AG04450 (cell line): Measurements from ENCODE around the gene LRRN4CL. TPM values are rescaled to one million over a fixed set of nuclear protein-coding genes. Genes with fewer than 3 reads are reported as not detected.

Experiments used
- CTCF ChIA-PET: fragments of 300-600, 350-600 bp; formaldehyde crosslinking; extraction: SDS; loops from one replicate; lab custom pipeline; 2022; ENCODE audit warnings: antibody characterized with exemption, inconsistent platforms; lab: Charles Lee
- POLR2A ChIA-PET: fragments of 350-600 bp; formaldehyde crosslinking; extraction: SDS; loops from one replicate; lab custom pipeline; 2021; ENCODE audit warnings: antibody characterized with exemption, inconsistent platforms; lab: Yijun Ruan, JAX
- DNase-seq: peaks from one replicate; pipeline ENCODE4 v3.0.0-alpha.2; 2011; ENCODE audit warnings: low read depth, low spot score
- H3K27ac ChIP-seq: one replicate; pipeline ENCODE4 v1.5.1; 2012; ENCODE audit warnings: low read depth, low read length, control low read depth
- H3K27me3 ChIP-seq: one replicate; pipeline ENCODE4 v1.6.0; 2012; ENCODE audit warnings: low read length; ENCODE audit not compliant: control insufficient read depth, insufficient read depth
- H3K4me3 ChIP-seq: 2 replicates; pipeline ENCODE4 v1.5.1; 2011; ENCODE audit warnings: mild to moderate bottlenecking, low read depth, low read length, control low read depth
- H3K9me3 ChIP-seq: 2 replicates; pipeline ENCODE4 v1.5.1; 2012; ENCODE audit warnings: low read length; ENCODE audit not compliant: control insufficient read depth, insufficient read depth
- CTCF ChIP-seq: IDR thresholded peaks from 2 replicates; pipeline ENCODE4 v1.5.1; 2011; ENCODE audit warnings: low read depth, low read length, control low read depth, inconsistent platforms
- polyA plus RNA-seq: library from polyadenylated mRNA; depleted of rRNA; stranded (reverse); fragments of >200 nt; gene quantifications from 2 replicates; pipeline ENCODE4 v1.2.3, GENCODE V29; 2011

Gene LRRN4CL
- polyA plus RNA-seq, 1 experiment = 4.1 TPM

DNA sequence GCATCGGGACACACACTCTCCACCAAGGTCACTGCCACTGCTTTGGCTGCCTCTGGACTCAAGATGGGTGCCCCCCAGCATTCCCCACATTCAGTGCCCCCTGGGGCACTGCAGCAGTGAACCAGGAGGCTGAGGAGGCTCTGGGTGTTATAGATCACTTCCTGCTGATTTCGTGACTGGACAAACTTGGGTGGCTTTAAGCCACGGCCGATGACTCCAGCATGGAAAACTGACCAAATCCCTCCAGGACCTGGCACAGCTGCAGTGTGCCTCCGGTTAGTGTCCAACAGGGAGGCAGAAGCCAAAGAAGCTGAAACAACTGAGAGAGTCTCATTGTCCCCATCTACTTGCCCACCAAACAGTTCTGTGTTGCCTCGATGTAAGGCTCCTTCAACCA is 41.7 kb downstream of the LRRN4CL start:
- no peak for DNase-seq
- POLR2A ChIA-PET = interaction anchor here (10.2 kb wide), 1 partner anchor 18 kb away, joined by 150 read pairs; the partner anchor contains the start of genes C11orf98 and CSKMT
- Histone ChIP-seq H3K4me3 (no peak overlapping the region), H3K9me3 (peaks cover 6% of the 10 kb centered on the region; the same call in 1 of the 2 replicates), H3K27ac (no peak overlapping the region), H3K27me3 (no peaks in the 10 kb centered on the region)
- TF ChIP-seq CTCF = no peak
- CTCF ChIA-PET = no interaction called here

- DNase-seq = no peak
- peak overlapping the region; percentile 15; the same call in 1 of the 2 replicates for H3K4me3 ChIP-seq
- H3K27me3 ChIP-seq = no peaks in the 10 kb centered on the region
- H3K9me3 ChIP-seq = peaks cover 6% of the 10 kb centered on the region; the same call in 1 of the 2 replicates
- ChIA-PET CTCF (interaction anchor here (0.7 to 1.6 kb wide), 2 partner anchors 18 to 148 kb away, joined by 3 to 9 read pairs; partner anchors contain the start of genes C11orf98 and CSKMT), POLR2A (interaction anchor here (0.6 to 10.2 kb wide), 12 partner anchors 17 to 227 kb away, joined by 3 to 150 read pairs (median 4); partner anchors contain the start of genes B3GAT3, C11orf98, CSKMT and MTA2)
- peak overlapping the region; percentile 47 for H3K27ac ChIP-seq
- no peak for TF ChIP-seq CTCF
Measured at GRCh38 chr11:62646825-62647608, 42.3 kb downstream of the LRRN4CL start.

GRCh38 chr11:62645946-62646824 is 43.1 kb downstream of the LRRN4CL start, which contains the start of gene GANAB:
Gene GANAB (minus strand): TSS chr11:62646613. CDS start chr11:62646599, 14 bp downstream.
- peak; percentile 93 for DNase-seq
- H3K9me3 ChIP-seq = peaks cover 6% of the 10 kb centered on the region; the same call in 1 of the 2 replicates
- CTCF ChIA-PET = interaction anchor here (0.7 to 1.6 kb wide), 3 partner anchors 19 to 252 kb away, joined by 3 to 9 read pairs (median 3); partner anchors contain the start of genes C11orf98 and CSKMT
- POLR2A ChIA-PET = interaction anchor here (0.6 to 2.0 kb wide), 13 partner anchors 16 to 228 kb away, joined by 3 to 33 read pairs (median 4); partner anchors contain the start of genes B3GAT3, C11orf98, CSKMT and EEF1G
- peak within 1 kb of the TSS; percentile 94 for H3K27ac ChIP-seq
- TF ChIP-seq CTCF = no peak
- no peaks in the 10 kb centered on the region for H3K27me3 ChIP-seq
- H3K4me3 ChIP-seq = peak within 1 kb of the TSS; percentile 93

DNA sequence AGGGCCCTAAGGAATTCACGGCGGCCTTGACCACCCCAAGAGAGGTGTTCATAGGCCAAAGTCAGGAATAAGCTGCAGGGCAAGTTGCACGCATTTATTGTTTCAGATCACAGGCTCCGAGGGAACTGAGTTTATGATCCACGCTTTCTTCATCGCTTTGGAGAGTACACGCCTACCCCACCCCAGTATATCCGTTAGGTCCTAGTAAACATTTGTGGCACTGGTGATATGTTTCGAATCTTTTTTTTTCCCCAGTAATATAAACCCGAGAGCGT is 43.7 kb downstream of the LRRN4CL start:
- POLR2A ChIA-PET = interaction anchor here (0.8 to 2.0 kb wide), 6 partner anchors 19 to 72 kb away, joined by 3 to 33 read pairs (median 5); partner anchors contain the start of genes B3GAT3, C11orf98, CSKMT and EEF1G
- H3K4me3 ChIP-seq = peak overlapping the region; percentile 93

More for the DNA sequence above, 43.7 kb downstream of the LRRN4CL start:
- Histone ChIP-seq H3K9me3 (peaks cover 6% of the 10 kb centered on the region; the same call in 1 of the 2 replicates), H3K27ac (peak overlapping the region; percentile 94), H3K27me3 (no peaks in the 10 kb centered on the region)
- CTCF ChIA-PET = interaction anchor here (0.9 kb wide), 1 partner anchor 251 kb away, joined by 3 read pairs; no protein-coding TSS in a partner anchor
- TF ChIP-seq CTCF = no peak
- no peak for DNase-seq
